GM12878 (cell line): ENCODE results near the gene ATG9A.

Source experiments
- BHLHE40 ChIP-seq, 2 experiments: fragments of 450-650 bp in 1 of 2; IDR thresholded peaks; 2 replicates each; pipeline ENCODE4 v1.6.1; 2011 to 2017; ENCODE audit warnings: low read depth in 2 of 2, borderline replicate concordance in 1 of 2, improper control_type of control experiment in 1 of 2, low read length in 1 of 2, mild to moderate bottlenecking in 1 of 2
- CHD4 ChIP-seq: fragments of 200-600 bp; sonication (generic); IDR thresholded peaks from 2 replicates; pipeline ENCODE4 v1.6.1; 2016; ENCODE audit warnings: mild to moderate bottlenecking
- CTCF ChIP-seq, 3 experiments: IDR thresholded peaks in 2 of 3; conservative IDR thresholded peaks in 1 of 3; 2 replicates each; pipeline ENCODE4 v1.5.1; 2011; ENCODE audit warnings: low read depth in 3 of 3, low read length in 3 of 3, mild to moderate bottlenecking in 3 of 3, control low read depth in 2 of 3, moderate library complexity in 2 of 3, inconsistent platforms in 1 of 3, mixed read lengths in 1 of 3; ENCODE audit not compliant: control insufficient read depth in 2 of 3, insufficient read depth in 1 of 3; ENCODE audit errors: extremely low read depth in 1 of 3
- EGR1 ChIP-seq, 2 experiments: IDR thresholded peaks; 1 replicate in 1 of 2; 2 replicates in 1 of 2; pipeline ENCODE4 v1.6.1; 2011 to 2012; ENCODE audit warnings: low read depth in 2 of 2, low read length in 2 of 2, borderline replicate concordance in 1 of 2, mild to moderate bottlenecking in 1 of 2, moderate library complexity in 1 of 2
- EZH2 ChIP-seq: IDR thresholded peaks from 2 replicates; pipeline ENCODE4 v1.6.1; 2012; ENCODE audit warnings: low read depth, mild to moderate bottlenecking, control low read depth, inconsistent platforms, low read length, borderline replicate concordance; ENCODE audit not compliant: control insufficient read depth
- JUND ChIP-seq: IDR thresholded peaks from 2 replicates; pipeline ENCODE4 v1.6.1; 2012; ENCODE audit warnings: low read depth, mild to moderate bottlenecking, low read length, improper control_type of control experiment, moderate library complexity
- PAX8 ChIP-seq: fragments of 450-650 bp; IDR thresholded peaks from 2 replicates; pipeline ENCODE4 v1.6.1; 2017; ENCODE audit warnings: mild to moderate bottlenecking, moderate library complexity
- POLR2A ChIP-seq: IDR thresholded peaks from 2 replicates; pipeline ENCODE4 v1.6.1; 2011; ENCODE audit warnings: low read depth, mild to moderate bottlenecking, low read length
- TAF1 ChIP-seq: IDR thresholded peaks from 2 replicates; pipeline ENCODE4 v1.6.1; 2011; ENCODE audit warnings: mild to moderate bottlenecking, low read depth, low read length, borderline replicate concordance
- TF ChIP-seq, protein P1 (sequence below): fragments of 450-650 bp; IDR thresholded peaks from 2 replicates; pipeline ENCODE4 v1.6.1; 2016; ENCODE audit warnings: mild to moderate bottlenecking, moderate library complexity, borderline replicate concordance

DNA sequence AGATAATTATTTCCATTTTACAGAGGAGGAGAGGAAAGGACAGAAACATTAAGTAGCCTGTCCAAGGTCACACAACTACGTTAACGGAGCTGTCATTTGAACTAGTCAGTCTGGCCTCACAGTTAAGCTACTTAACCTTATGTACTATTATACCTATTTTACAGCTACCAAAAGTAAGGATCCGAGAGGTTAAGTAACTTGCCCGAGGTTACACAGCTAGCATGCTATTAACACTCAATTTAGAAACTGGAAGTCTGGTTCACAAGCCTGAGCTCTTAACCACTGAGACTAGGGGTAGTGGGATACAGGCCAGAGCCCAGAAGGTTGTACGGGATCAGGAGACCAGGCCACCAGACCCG is 15.3 kb upstream of the ATG9A start:
- TF ChIP-seq CTCF (IDR thresholded peaks at IDR 0.05 in 2 of 3, conservative IDR thresholded peaks at IDR 0.05 in 1 of 3; ENCODE audit: control insufficient read depth in 2 of 3, extremely low read depth in 1 of 3, insufficient read depth in 1 of 3, low read depth in 3 of 3, low read length in 3 of 3) (no peak), EZH2 (no peak), PAX8 (no peak), POLR2A (no peak), BHLHE40 (IDR thresholded peaks at IDR 0.05; ENCODE audit: borderline replicate concordance in 1 of 2, low read depth in 2 of 2, low read length in 1 of 2) (no peak), EGR1 (IDR thresholded peaks at IDR 0.05; ENCODE audit: borderline replicate concordance in 1 of 2, low read depth in 2 of 2, low read length in 2 of 2) (no peak), JUND (no peak), CHD4 (no peak), TAF1 (no peak)
- TF ChIP-seq, protein P1, sequence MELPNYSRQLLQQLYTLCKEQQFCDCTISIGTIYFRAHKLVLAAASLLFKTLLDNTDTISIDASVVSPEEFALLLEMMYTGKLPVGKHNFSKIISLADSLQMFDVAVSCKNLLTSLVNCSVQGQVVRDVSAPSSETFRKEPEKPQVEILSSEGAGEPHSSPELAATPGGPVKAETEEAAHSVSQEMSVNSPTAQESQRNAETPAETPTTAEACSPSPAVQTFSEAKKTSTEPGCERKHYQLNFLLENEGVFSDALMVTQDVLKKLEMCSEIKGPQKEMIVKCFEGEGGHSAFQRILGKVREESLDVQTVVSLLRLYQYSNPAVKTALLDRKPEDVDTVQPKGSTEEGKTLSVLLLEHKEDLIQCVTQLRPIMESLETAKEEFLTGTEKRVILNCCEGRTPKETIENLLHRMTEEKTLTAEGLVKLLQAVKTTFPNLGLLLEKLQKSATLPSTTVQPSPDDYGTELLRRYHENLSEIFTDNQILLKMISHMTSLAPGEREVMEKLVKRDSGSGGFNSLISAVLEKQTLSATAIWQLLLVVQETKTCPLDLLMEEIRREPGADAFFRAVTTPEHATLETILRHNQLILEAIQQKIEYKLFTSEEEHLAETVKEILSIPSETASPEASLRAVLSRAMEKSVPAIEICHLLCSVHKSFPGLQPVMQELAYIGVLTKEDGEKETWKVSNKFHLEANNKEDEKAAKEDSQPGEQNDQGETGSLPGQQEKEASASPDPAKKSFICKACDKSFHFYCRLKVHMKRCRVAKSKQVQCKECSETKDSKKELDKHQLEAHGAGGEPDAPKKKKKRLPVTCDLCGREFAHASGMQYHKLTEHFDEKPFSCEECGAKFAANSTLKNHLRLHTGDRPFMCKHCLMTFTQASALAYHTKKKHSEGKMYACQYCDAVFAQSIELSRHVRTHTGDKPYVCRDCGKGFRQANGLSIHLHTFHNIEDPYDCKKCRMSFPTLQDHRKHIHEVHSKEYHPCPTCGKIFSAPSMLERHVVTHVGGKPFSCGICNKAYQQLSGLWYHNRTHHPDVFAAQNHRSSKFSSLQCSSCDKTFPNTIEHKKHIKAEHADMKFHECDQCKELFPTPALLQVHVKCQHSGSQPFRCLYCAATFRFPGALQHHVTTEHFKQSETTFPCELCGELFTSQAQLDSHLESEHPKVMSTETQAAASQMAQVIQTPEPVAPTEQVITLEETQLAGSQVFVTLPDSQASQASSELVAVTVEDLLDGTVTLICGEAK = no peak
